Measurements from ENCODE around the gene HEPACAM2. TPM values are rescaled to one million over a fixed set of nuclear protein-coding genes. Genes with fewer than 3 reads are reported as not detected.

HEPACAM2 gene
- total RNA-seq, 2 experiments from 2014 or later = not detected

DNA sequence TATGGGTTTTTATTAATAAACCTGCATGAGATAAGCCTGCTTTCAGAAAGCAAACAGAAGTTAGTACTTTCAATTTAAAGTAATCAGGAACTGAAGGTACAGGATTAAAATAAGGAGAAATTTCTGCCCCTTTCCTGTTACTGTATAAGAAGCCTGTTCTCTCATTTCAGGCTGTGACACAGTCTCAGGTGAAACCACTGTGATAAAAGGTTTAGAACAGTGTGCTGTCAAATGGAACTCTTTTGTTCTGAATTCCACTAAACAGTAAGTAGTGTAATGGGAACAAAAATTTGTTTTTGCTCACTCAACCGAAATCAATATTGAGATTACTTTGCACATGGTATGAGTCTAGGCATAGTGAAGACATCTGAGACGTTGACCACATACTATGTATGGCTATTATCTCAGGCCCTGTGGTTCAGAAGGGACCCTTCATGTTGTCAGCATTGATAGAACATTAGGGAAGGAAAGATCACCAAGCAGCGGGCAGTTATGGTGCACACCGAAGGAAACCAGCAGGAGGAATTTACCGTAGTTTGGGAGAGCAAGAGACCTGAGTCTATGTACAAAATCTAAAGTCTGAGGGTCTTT, 14.9 kb downstream of the HEPACAM2 start:
- no peak for ATAC-seq
- no peaks in the 10 kb centered on the region for H3K9me3 Mint-ChIP-seq
- no peak overlapping the region for H3K4me3 Mint-ChIP-seq
- no peak for DNase-seq
- POLR2A ChIA-PET = interaction anchor here (1.8 kb wide), 1 partner anchor 10 kb away, joined by 3 read pairs; no protein-coding TSS in a partner anchor
- no peaks in the 10 kb centered on the region for H3K36me3 Mint-ChIP-seq (ENCODE audit: low read depth)
- CTCF ChIA-PET = interaction anchor here (0.6 kb wide), 1 partner anchor 34 kb away, joined by 3 read pairs; no protein-coding TSS in a partner anchor
- peaks cover 29% of the 10 kb centered on the region for H3K27me3 Mint-ChIP-seq
- intact Hi-C loops (cut with micrococcal nuclease) = no loop called here
- no peaks in the 10 kb centered on the region for H3K4me1 Mint-ChIP-seq (ENCODE audit: low read depth)
- H3K27ac Mint-ChIP-seq = no peak overlapping the region
- TF ChIP-seq, protein P1, sequence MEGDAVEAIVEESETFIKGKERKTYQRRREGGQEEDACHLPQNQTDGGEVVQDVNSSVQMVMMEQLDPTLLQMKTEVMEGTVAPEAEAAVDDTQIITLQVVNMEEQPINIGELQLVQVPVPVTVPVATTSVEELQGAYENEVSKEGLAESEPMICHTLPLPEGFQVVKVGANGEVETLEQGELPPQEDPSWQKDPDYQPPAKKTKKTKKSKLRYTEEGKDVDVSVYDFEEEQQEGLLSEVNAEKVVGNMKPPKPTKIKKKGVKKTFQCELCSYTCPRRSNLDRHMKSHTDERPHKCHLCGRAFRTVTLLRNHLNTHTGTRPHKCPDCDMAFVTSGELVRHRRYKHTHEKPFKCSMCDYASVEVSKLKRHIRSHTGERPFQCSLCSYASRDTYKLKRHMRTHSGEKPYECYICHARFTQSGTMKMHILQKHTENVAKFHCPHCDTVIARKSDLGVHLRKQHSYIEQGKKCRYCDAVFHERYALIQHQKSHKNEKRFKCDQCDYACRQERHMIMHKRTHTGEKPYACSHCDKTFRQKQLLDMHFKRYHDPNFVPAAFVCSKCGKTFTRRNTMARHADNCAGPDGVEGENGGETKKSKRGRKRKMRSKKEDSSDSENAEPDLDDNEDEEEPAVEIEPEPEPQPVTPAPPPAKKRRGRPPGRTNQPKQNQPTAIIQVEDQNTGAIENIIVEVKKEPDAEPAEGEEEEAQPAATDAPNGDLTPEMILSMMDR (IDR thresholded peaks at IDR 0.05) = no peak

DNA sequence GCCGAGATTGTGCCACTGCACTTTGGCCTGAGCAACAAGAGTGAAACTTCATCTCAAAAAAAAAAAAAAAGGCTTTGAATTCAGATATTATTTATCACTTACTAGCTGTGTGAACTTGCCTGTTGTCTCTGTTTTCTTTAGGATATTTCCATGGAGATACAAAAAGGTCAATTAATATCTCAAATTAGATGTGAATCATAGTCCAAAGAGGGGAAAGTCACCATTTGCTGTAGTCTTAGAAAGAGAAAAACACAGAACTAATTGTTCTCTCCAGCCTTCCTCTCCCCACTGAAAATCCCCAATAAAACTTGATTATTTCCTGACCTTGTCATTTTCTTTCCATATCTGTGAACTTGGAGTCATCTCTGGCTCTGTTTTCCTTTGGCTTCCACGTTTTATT, 21.2 kb downstream of the HEPACAM2 start:
- POLR2A ChIA-PET = no interaction called here
- no peak overlapping the region for H3K27ac Mint-ChIP-seq

DNA sequence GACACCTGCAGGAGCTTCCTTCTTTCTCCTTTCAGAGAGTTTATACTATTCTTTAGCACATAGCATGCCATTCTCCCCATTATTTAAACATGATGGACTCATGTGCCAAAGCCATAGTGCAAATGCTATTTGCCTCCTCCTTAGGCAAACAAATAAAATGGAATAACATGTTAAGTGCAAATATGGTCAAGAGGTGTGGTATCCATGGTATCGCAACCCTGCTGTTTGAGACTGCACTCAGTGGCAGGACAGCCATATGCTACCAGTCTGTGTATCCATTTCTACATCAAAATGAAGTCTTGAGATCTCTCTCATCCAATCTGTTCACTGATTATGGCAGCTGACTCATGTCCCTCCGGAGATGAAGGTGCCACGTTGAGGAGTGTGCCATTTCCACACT, 22.8 kb downstream of the HEPACAM2 start:
- intact Hi-C loops (cut with micrococcal nuclease) = no loop called here
- H3K9me3 Mint-ChIP-seq = no peaks in the 10 kb centered on the region
- no peak overlapping the region for H3K4me3 Mint-ChIP-seq
- TF ChIP-seq, protein P1 (IDR thresholded peaks at IDR 0.05) = no peak
- DNase-seq (no peak), ATAC-seq (no peak)
- ChIA-PET POLR2A (no interaction called here), CTCF (no interaction called here)
- no peaks in the 10 kb centered on the region for H3K4me1 Mint-ChIP-seq (ENCODE audit: low read depth)
- no peaks in the 10 kb centered on the region for H3K36me3 Mint-ChIP-seq (ENCODE audit: low read depth)
- no peak overlapping the region for H3K27ac Mint-ChIP-seq
- peaks cover 20% of the 10 kb centered on the region for H3K27me3 Mint-ChIP-seq

More for the DNA sequence above, 21.2 kb downstream of the HEPACAM2 start:
- CTCF ChIA-PET = interaction anchor here (1.4 kb wide), 1 partner anchor 103 kb away, joined by 3 read pairs; no protein-coding TSS in a partner anchor
- Mint-ChIP-seq H3K4me1 (ENCODE audit: low read depth) (no peaks in the 10 kb centered on the region), H3K9me3 (no peaks in the 10 kb centered on the region), H3K27me3 (peaks cover 18% of the 10 kb centered on the region), H3K4me3 (no peak overlapping the region), H3K36me3 (ENCODE audit: low read depth) (no peaks in the 10 kb centered on the region)
- DNase-seq (no peak), ATAC-seq (no peak)
- TF ChIP-seq, protein P1 (IDR thresholded peaks at IDR 0.05) = no peak
- intact Hi-C loops (cut with micrococcal nuclease) = no loop called here

DNA sequence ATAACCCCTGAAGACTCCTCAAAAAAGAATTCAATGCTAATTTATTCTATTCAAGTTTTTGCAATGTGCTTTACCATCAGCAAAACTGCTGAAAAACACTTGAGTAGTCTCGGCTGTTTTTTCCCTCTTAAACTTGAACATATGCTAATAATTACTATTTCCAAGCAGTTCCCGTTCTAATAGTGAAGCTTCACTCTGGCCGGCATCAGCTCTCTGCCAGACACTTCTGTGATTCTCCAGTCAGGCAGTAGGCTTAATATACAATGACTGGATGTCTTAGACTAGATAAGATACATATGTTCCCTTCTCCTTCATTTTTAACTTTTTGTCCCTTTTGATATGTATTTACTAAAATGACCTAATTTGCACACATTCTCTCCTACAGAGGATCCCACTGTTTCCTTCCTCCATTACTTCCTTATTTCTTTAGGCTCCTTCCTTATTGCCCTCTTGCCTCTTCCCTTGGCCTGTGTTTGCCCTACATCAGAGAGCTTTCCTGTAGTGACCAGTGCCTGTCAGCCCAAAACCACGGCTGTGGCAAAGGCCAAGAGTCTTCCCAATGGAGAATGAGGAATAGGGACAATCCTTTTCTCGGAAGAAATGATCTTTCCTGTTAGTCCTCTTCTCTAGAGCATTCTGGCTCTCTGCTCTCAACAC, 23.5 kb downstream of the HEPACAM2 start:
- no peak overlapping the region for H3K4me3 Mint-ChIP-seq
- H3K27me3 Mint-ChIP-seq = peaks cover 19% of the 10 kb centered on the region
- H3K9me3 Mint-ChIP-seq = no peaks in the 10 kb centered on the region
- DNase-seq = no peak
- TF ChIP-seq, protein P1 (IDR thresholded peaks at IDR 0.05) = no peak
- ChIA-PET CTCF (no interaction called here), POLR2A (no interaction called here)
- no peaks in the 10 kb centered on the region for H3K4me1 Mint-ChIP-seq (ENCODE audit: low read depth)
- no peaks in the 10 kb centered on the region for H3K36me3 Mint-ChIP-seq (ENCODE audit: low read depth)
- no peak overlapping the region for H3K27ac Mint-ChIP-seq
- intact Hi-C loops (cut with micrococcal nuclease) = no loop called here
- ATAC-seq = no peak

DNA sequence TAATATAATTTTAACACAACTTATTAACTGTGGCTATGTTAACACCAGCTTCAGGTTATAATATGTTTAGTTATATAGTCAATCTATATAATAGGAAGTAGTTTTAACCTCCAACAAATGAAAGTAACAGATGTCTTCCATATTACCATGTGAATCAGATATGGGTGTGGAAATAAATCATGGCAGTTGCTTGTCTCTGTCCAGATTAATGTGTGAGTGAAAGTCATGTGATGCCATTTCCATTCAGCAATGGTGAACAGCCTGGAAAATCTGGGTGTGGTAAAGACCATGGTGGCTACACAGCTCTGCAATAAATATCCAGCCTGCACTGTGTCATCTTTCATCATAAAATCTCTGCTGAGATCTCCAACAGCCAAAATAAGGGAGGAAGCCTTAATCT, 27.8 kb downstream of the HEPACAM2 start:
- ATAC-seq = no peak
- H3K27ac Mint-ChIP-seq = no peak overlapping the region
- TF ChIP-seq, protein P1 (IDR thresholded peaks at IDR 0.05) = no peak
- no peaks in the 10 kb centered on the region for H3K9me3 Mint-ChIP-seq
- ChIA-PET CTCF (no interaction called here), POLR2A (no interaction called here)
- H3K4me3 Mint-ChIP-seq = no peak overlapping the region
- H3K36me3 Mint-ChIP-seq (ENCODE audit: low read depth) = no peaks in the 10 kb centered on the region
- H3K4me1 Mint-ChIP-seq (ENCODE audit: low read depth) = no peaks in the 10 kb centered on the region
- peaks cover 25% of the 10 kb centered on the region for H3K27me3 Mint-ChIP-seq
- DNase-seq = no peak
- intact Hi-C loops (cut with micrococcal nuclease) = no loop called here

Measured in activated CD8-positive, alpha-beta T cell treated with anti-CD3 and anti-CD28 coated beads for 36 hours (primary cell).